HG02763 (cell line): ENCODE data around the gene GON7.
"Not testable (repeated sequence)": the region's sequence is repeated elsewhere in the genome, so short reads cannot be mapped to it uniquely, and the experiment has no call there.

Experiments
- ATAC-seq: cut with Tn5 transposase; IDR thresholded peaks from one replicate; pipeline ENCODE4 v1.9.1; 2021; ENCODE audit warnings: mild to moderate bottlenecking, moderate library complexity; ENCODE audit not compliant: unreplicated experiment

Gene GON7, protein sequence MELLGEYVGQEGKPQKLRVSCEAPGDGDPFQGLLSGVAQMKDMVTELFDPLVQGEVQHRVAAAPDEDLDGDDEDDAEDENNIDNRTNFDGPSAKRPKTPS

DNA sequence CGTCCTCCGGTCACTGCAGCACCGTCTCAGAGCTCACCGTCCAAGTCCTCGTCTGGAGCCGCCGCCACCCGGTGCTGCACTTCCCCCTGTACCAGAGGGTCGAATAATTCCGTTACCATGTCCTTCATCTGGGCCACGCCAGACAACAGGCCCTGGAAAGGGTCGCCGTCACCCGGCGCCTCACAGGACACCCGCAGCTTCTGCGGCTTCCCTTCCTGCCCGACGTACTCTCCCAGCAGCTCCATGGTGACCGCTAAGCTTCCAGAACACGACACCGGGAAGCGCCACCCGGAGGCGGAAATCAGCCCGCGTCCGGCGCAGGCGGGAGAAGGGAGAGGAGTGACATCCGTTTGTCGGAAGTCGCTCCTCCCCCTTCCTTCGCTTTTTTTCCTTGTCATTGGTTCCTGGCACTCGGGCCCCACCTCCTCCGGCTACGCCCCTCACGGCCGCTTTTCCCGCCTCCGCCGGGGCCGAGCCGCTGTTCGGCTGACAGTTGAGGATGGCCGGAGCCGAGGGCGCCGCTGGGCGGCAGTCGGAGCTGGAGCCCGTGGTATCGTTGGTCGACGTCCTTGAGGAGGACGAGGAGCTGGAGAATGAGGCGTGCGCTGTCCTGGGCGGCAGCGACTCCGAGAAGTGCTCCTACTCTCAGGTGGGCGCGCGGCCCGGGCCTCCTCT lies at the start of gene GON7, which contains the start of gene UBR7:
Gene GON7, minus strand, starts transcription at position 273 of the 675 bp plus-strand sequence. Its CDS starts 28 bp downstream, at position 245.
Gene UBR7, plus strand, starts transcription at position 464 of the 675 bp plus-strand sequence. Its CDS starts 36 bp downstream, at position 500.
- peak; percentile 83 for ATAC-seq

DNA sequence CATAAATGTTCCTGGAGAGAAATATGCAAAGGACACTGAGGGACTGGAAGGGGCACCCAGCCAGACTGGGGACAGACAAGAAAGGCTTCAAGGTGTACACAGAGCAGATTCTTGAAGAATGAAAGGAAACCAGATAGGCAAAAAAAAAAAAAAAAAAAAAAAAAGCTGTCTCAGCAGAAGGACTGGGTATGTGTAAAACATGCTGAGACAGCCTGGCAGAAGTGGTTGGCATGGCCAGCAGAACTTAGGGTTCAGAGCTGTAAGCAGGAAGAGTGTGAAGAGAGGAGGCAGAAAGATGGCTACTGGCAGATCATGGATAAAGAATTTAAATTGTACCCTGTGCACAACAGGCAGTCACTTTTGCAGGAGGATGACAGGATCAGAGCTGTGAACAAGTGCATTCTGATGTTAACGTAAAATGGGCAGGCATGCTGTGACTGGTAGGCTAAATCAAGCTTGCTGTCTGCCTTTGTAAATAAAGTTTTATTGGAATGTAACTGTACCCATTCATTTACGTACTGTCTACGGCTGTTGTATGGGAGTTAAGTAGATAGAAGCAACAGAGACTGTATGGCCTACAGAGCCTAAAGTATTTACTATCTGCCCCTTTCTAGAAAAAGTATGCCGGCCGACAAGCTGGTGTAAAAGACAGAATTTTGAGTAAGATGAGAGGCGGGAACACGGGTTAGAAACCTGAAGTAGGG lies 42.4 kb upstream of the GON7 start:
- ATAC-seq = no peak

DNA sequence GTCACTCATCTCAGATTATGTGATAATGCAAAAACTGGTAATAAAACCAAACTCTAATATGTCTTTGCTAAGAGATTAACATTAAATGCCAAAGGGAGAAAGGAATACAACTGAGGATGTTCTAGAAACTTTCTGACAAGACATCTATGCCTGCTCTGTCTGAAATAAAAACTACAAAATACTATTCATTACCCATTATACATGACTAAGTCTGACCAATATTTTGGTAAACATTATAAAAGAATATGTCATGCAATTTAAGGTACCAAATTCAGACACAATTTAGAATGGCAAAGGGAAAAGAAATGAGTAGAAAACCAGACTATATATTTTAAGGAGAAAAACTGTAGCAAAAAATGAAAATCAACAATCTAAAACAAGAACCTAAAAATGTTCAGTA lies 39.7 kb upstream of the GON7 start:
- ATAC-seq = no peak

DNA sequence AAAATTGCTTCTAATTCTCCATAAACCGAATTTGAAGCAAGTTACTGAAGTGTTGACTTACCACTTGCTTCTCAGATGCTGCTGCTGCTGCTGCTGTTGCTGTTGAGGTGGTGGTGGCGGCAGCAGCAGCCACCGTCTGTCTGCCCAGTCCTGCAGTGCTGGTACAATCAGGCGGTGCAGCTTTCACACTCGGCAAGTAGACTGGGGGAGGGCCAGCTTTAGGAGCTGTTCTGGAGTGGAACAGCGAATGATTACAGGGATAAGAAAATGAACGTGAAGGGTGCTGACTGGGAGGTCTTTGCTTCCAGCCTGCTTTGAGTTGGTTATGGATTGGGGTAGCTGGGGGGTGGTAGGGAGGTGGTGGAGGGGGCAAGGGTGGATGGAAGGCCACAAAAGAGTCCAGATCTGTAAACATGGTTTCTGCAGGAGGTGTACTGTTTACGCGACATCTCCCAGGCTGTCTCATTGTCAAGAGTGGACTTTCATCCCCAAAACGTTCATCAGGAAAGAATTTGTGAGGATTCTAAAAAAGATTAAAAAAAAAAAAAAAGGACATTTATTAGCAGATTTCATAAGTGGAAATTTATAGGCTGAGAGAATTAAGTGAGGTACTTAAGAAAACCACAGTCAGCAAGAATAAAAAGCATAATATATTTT lies 39.0 kb upstream of the GON7 start:
- no peak for ATAC-seq

DNA sequence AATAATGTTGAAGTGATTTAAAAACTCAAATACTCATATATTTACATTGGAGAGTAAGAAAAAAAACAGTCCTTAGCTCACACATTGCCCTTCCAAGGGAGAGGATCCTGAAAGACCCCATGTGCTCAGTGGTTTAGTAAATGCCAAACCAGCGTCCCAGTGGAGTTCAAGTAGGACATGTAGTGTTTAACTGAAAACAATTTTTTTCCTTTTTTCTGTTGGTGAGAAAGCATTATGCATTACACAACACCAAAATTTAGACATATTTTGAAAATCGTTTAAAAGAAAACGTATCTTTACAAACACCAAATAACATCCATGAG lies 33.8 kb upstream of the GON7 start:
- no peak for ATAC-seq

DNA sequence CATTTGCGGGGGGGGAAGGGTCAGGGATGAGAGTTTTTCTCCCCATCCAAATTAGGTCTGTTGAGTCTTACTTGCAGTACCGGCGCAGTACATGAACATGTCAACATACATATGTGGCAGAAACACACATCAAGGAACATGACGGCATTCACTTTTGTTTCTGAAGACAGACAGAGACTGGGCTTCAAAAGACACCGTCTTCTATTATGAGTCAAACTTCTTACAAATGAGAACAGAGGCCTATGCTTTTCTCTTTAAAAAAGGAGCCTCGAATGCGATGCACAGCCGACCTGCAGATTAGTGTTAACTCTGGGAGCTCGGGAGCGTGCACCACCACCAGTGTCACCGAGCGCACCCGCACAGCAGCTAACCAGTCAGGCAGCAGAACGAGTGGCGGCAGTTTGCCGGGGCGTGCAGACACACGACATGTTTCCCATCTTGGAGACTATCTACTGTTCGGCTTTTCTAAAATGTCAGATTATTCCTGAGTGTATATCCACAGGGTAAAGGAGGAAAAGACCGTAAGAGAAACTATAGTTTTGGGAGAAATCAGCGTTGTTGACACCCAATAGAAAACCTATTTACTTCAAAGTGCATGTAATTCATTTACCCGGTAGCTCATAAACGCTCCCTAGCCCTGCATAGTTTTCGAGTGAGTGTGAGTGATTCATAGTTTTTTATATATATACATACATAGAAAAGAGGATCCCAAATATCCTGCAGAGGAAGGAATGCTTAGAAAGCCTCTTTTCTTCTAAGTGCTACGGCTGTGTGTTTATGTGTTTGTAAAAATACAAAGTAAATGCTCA lies 33.2 kb upstream of the GON7 start:
- no peak for ATAC-seq

DNA sequence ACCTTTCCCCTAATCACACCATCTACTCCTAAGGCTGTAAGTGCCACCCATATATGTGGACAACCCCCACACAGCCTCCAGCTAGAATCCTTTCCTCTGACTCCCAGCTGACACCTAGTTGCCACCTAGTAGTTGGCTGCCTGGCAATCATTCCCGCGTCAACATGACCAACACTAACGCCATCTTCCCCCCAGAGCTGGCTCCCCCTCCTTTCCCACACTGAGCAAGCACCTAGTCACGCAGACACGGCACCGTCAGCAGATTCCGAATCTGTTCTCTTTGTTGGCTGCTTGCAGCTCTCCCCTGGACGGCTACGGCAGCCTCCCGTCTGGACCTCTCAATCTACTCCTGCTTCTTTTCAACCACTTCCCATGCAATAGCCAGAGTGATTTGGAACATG lies 27.9 kb upstream of the GON7 start:
- ATAC-seq = no peak

DNA sequence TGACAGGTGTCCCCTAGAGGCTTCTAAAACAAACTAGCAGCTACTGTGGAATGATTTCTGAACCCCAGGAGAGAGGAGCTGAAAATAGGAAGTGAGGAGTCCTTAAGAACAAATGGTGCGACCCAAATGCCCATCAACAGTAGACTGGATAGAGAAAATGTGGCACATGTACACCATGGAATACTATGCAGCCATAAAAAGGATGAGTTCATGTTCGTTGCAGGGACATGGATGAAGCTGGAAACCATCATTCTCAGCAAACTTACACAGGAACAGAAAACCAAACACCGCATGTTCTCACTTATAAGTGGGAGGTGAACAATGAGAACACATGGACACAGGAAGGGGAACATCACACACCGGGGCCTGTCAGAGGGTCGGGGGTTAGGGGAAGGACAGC lies 26.2 kb upstream of the GON7 start:
- ATAC-seq = not testable (repeated sequence)

DNA sequence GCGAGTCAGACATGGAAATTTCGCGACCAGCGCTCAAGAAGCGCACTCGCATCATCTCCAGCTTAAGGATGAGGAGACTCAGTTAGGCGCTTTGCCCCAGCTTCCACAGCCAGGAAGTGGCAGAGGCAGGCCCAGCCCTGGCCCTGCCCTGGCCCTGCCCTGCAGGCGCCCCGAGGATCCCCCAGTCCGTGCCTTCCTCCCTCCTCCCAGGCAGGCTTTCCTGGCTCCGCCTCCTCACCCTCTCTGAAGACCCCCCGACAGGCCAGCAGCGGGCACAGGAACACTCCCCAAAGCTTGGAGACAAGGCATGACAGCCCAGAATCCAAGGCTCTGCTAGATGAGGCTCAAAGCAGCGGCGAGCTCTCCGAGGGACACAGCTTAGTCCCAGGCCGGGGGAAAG lies 25.3 kb upstream of the GON7 start:
- ATAC-seq = no peak

DNA sequence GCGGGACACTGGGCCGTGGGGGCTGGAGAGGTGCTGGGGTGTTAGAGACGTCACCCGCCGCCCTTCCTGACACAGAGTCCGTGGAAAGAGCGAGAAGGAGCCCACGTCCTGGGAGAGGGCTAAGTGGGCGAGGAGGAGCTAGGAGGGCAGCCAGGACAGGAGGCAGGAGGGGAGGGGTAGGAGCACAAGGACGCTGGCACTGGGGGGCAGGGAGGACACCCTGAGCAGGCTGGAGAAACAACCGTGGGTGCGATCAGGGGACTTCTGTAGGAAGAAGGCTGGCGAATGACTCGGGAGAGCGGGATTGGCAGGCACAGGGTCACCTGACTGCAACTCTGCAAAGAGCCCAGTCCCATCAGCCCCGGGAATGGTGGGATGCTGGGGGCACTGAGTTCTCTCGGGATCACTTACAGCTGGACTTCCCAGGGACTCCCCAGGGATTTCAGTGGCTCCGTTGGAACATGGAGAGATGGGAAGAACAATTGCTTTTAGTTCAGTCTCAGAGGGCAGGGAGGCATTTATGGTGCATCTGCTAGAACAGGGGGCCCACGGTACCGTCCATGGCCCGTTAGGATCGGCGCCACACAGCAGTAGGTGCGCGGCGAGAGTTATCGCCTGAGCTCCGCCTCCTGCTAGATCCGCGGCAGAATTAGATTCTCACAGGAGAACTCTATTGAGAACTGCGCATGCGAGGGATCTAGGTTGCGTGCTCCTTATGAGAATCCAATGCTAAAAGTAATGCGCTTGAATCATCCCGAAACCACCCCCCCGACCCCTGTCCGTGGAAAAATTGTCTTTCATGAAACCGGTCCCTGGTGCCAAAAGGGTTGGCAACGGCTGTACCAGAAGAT lies 24.5 kb upstream of the GON7 start:
- no peak for ATAC-seq

DNA sequence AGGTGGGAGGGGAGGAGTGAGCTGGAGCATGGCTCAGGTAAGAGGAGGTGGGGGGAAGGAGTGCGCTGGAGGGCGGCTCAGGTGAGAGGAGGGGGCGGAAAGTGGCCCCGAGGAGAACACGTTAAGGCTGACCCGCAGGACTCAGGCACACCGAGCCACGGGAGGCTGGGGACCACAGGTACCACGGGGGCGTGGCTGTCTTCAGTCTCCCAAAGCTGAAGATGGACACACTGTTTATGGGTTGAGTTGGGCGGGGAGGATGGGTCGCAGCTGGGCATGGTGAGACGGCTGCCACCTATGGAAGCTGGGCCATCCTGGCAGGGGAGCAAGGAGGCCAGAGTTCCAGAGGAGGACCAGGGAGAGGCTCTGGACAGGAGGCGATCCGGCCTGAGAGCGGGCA lies 23.7 kb upstream of the GON7 start:
- no peak for ATAC-seq

DNA sequence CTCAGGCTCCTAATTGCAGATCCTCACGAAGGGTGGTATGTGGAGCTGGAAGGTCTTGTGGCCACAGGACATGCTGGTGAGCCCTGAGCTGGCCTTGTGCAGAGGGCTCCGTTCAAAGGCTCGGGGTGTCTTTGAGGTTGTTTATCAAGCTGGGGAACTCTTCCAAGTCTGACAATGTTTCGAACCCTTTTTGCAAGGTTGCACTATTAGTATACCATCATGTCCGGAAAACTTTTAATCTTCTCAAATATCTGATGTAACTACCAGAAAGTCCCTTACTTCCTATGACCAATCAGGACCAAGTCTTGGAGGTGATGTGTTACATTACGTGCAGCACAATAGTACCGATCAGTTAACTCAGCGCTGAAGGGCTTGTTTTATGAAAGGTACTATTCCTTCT lies 21.7 kb upstream of the GON7 start:
- ATAC-seq = no peak

DNA sequence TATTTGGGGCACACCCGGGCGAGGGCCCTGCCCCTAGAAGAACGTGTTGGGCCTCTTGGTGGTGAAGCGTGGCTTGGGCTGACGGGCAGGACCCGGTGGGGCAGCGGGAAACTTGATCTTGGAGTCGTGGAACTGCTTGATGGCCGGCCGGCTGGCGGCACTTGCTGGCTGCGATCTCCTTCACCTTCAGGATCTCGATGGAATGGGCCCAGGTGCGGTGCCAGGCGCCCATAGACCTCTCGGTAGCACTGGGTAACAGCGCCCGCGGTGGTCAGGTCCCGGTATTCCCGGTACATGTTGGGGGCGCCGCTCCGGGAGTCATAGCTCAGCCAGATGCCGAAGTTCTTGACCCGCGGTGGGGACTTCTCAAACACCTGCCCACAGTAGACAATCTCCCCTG lies 16.7 kb upstream of the GON7 start:
- no peak for ATAC-seq

DNA sequence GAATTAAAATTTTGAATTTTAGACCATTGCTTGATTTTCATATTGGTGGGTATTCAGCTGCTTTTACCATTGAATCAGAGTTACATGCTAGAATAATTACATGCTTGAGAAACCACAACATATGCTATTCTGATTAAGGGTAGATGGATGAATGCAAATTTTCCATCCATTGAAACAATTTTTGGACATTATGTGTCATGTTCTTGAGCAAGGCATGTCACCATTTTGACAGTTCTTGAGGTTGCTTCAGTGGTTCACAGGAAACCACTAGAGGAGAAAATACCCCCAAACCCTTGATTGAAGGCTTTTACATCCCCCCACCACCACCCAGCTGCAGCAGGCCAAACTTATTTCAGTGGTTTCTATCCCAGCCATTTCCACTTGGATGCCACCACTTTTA lies 13.6 kb upstream of the GON7 start:
- ATAC-seq = no peak

DNA sequence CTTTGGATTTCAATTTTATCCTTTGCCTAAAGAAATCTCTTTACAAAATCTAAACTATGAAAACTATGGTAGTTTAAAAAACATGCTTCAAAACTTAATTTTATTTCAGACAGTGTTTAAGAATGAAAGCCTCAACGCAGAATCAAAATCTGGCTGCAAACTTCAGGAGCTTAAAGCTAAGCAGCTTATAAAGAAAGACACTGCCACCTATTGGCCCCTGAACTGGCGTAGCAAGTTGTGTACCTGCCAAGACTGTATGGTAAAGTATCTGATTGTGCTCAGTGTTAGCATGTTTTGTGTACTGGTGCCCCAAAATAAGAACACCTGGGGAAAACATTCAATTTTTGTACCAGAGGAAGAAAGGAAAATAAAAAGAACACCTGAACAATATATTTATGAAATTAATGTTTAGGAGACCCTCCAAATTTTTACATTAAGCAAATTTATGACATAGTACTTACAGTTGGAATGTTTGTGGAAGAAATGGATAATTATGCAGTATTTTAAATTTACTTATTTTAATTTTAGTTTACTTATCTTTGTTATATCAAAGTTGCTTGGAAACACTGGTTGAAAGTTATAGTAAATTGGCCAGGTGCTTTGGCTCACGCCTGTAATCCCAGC lies 12.3 kb upstream of the GON7 start:
- ATAC-seq = no peak

DNA sequence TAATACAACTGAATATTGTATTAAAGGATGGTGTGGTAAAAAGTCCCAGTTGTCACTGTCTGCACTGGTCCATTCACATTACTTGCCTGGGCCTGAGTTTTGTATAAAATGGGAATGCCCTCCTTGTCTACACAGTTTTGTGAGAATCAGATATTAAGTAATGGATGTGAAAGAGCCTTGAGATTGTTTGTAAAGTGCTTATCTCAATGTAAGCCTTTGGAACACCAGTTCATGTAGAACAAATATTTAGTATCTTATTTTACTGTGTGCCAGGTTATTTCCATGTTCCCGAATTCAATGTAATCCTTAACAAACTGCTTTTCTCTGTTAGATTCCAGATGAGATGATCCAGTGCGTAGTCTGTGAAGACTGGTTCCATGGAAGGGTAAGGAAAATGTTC lies 7.7 kb upstream of the GON7 start:
- no peak for ATAC-seq

DNA sequence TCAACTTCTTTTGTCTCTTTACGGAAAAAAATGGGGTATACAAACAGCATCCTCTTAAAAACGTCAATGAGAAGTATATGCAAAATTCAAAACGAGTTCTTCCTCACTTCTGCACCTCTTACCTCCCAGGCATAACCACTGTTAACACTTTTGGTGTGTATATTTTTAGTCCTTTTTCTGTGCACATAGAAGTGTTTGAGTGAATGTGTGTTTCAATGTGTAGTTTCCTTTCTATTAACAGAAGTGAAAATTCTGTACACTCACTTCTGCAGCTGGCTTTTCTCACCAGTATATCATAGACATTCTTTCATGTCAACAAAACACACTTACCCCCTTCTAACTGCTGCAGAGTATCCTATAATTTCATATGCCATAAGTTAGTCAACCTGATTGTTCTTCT lies 5.6 kb upstream of the GON7 start:
- ATAC-seq = no peak

DNA sequence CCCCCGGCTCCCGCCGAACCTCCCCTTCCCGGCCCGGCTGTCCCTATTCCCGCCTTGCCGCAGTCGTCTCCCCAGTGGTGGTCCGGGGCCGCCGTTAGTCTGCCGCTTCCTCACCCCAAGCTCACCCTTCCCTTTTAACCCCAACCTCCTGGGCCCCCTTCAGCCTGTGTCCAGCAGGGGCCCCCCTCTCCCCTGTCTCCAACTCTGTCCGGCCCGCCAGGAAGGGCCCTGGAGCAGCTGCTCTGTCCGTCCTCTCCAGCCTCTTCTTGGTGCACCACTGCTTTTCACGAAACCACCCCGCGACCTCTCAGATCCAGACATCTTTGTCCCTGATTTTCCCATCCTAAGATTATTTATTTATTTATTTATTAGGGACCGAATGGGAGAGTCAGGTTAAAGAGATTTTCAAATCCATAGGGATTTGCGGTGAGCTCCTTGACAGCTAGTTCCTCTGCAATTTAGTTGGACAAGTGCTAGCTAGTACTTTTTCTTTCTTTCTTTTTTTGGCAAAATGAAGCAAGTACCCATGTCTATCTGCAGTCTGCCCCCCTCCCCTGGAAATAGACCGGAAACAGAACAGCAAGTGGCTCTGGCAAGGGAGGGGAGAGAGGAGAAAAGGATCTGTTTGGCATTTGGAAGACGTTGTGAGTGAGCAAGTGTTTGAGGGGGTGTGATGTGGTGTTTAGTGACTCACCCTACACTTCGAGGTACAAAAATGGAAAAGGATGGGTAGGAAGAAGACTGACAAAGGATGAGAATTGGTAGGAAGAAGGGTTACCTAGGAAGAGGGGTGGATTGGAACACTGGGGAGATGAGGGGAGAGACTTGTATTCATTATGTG lies 823 bp upstream of the GON7 start:
- peak; percentile 28 for ATAC-seq

DNA sequence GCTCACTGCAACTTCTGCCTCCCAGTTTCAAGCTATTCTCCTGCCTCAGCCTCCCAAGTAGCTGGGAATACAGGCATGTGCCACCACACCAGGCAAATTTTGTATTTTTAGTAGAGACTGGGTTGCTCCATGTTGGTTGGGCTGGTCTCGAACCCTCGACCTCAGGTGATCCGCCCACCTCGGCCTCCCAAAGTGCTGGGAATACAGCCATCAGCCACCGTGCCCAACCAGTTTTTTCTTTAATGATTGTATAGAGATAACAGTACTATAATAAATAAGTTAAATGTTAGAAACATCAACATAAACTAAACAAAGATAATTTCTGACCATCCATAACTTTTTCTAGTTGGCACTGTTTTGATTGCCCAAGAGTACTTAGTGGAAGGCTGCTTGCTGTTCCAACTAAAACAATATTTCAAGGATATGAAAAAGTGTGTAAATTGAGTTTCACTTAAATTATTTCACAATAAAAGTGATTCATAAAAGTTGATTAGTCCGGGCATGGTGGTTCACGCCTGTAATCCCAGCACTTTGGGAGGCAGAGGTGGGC lies 5.6 kb downstream of the GON7 start:
- ATAC-seq = no peak
